A673 (cell line): ENCODE measurements around the gene APBB2. TPM values are rescaled to one million over a fixed set of nuclear protein-coding genes. Genes with fewer than 3 reads are reported as not detected.

ENCODE experiments used
- BruUV-seq: library from RNA; stranded (reverse); fragments of 400-500 nt; replicated peaks from 2 replicates; lab custom pipeline; 2021; lab: Mats Ljungman, UMichigan
- CTCF ChIA-PET: fragments of 300-600 bp; sonication (Branson Sonifier 250); formaldehyde crosslinking; loops from one replicate; lab custom pipeline; 2022; ENCODE audit warnings: antibody characterized with exemption; lab: Charles Lee
- POLR2A ChIA-PET: fragments of 300-600 bp; sonication (Branson Sonifier 250); formaldehyde crosslinking; loops from one replicate; lab custom pipeline; 2022; ENCODE audit warnings: antibody characterized with exemption; ENCODE audit not compliant: low non-redundant PET; lab: Charles Lee
- DNase-seq: peaks from one replicate; pipeline ENCODE4 v3.0.0-alpha.2; 2015; ENCODE audit warnings: low spot score
- H3K27ac ChIP-seq: fragments of 200-600 bp; sonication (generic); 2 replicates; pipeline ENCODE4 v1.5.1; 2016; ENCODE audit warnings: mixed run types, low read depth, mild to moderate bottlenecking, mixed read lengths, antibody characterized with exemption, low read length; ENCODE audit not compliant: poor library complexity, severe bottlenecking
- H3K27me3 ChIP-seq: fragments of 200-600 bp; sonication (generic); replicated peaks from 2 replicates; pipeline ENCODE4 v1.6.1; 2017; ENCODE audit warnings: mixed run types, low read depth, mild to moderate bottlenecking, mixed read lengths, antibody characterized with exemption, low read length; ENCODE audit not compliant: insufficient read depth, poor library complexity
- H3K36me3 ChIP-seq: fragments of 200-600 bp; sonication (generic); 2 replicates; pipeline ENCODE4 v1.6.1; 2016; ENCODE audit warnings: mixed run types, mild to moderate bottlenecking, mixed read lengths, antibody characterized with exemption, low read length; ENCODE audit not compliant: insufficient read depth, poor library complexity, severe bottlenecking
- H3K4me1 ChIP-seq: fragments of 200-600 bp; sonication (generic); 2 replicates; pipeline ENCODE4 v1.6.1; 2017; ENCODE audit warnings: mixed run types, mild to moderate bottlenecking, mixed read lengths, antibody characterized with exemption, low read length; ENCODE audit not compliant: insufficient read depth, poor library complexity, severe bottlenecking
- H3K4me3 ChIP-seq: fragments of 200-600 bp; sonication (generic); 2 replicates; pipeline ENCODE4 v1.5.1; 2016; ENCODE audit warnings: low read depth, mixed run types, mild to moderate bottlenecking, mixed read lengths, low read length; ENCODE audit not compliant: poor library complexity, severe bottlenecking
- H3K9me3 ChIP-seq: fragments of 200-600 bp; sonication (generic); 2 replicates; pipeline ENCODE4 v1.6.1; 2016; ENCODE audit warnings: mixed run types, low read depth, mild to moderate bottlenecking, mixed read lengths, antibody characterized with exemption, low read length; ENCODE audit not compliant: poor library complexity, severe bottlenecking
- EZH2 ChIP-seq: fragments of 200-600 bp; sonication (generic); IDR thresholded peaks from 2 replicates; pipeline ENCODE4 v1.6.1; 2017; ENCODE audit warnings: borderline replicate concordance, low read depth, mild to moderate bottlenecking, mixed read lengths, antibody characterized with exemption, low read length; ENCODE audit not compliant: poor library complexity, severe bottlenecking
- intact Hi-C: fragments of 100-400 bp; cut with micrococcal nuclease; formaldehyde crosslinking; loops from one replicate; pipeline ENCODE4 v1.10.0; 2022; ENCODE audit not compliant: unreplicated experiment
- total RNA-seq: library from RNA; stranded (reverse); gene quantifications from 2 replicates; pipeline ENCODE4 v1.2.3, GENCODE V29; 2021
- TF ChIP-seq, protein P1 (sequence below): fragments of 300-800, 200-600 bp; sonication (generic); conservative IDR thresholded peaks from 2 replicates; pipeline ENCODE4 v1.5.1; 2017; ENCODE audit warnings: low read depth, mild to moderate bottlenecking, antibody characterized with exemption, low read length, moderate library complexity, mixed read lengths

APBB2 gene
- total RNA-seq, 1 experiment from 2014 or later, result 10.3 TPM

GRCh38 chr4:40881851-40882250, 332.5 kb downstream of the APBB2 start:
- BruUV-seq, result no TSS peak
- Histone ChIP-seq H3K27ac (no peak overlapping the region), H3K27me3 (no peaks in the 10 kb centered on the region), H3K4me3 (no peak overlapping the region), H3K9me3 (no peaks in the 10 kb centered on the region), H3K36me3 (no peaks in the 10 kb centered on the region), H3K4me1 (no peaks in the 10 kb centered on the region)
- POLR2A ChIA-PET, result no interaction called here
- CTCF ChIA-PET, result no interaction called here
- DNase-seq, result no peak
- intact Hi-C loops, result no loop called here
- TF ChIP-seq, protein P1, sequence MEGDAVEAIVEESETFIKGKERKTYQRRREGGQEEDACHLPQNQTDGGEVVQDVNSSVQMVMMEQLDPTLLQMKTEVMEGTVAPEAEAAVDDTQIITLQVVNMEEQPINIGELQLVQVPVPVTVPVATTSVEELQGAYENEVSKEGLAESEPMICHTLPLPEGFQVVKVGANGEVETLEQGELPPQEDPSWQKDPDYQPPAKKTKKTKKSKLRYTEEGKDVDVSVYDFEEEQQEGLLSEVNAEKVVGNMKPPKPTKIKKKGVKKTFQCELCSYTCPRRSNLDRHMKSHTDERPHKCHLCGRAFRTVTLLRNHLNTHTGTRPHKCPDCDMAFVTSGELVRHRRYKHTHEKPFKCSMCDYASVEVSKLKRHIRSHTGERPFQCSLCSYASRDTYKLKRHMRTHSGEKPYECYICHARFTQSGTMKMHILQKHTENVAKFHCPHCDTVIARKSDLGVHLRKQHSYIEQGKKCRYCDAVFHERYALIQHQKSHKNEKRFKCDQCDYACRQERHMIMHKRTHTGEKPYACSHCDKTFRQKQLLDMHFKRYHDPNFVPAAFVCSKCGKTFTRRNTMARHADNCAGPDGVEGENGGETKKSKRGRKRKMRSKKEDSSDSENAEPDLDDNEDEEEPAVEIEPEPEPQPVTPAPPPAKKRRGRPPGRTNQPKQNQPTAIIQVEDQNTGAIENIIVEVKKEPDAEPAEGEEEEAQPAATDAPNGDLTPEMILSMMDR, result no peak

DNA sequence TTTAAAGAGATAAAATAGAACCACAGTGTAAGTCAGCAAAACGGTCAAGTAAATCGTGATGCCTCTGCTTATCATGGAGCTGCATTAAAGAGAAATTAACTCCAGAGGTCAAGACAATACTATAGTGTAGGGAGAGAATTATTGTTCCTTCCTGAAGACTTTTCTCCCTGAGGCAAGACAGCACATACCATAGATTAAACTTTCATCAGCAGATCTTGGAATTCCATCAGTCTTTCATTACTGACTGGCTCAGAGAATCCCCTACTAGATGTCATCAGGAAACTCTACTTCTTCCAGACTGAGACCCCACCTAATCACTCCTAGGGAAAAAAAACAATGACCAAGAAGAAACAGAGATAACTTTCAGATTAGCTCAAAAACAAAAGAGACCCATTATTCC, 333.2 kb downstream of the APBB2 start:
- no TSS peak for BruUV-seq
- H3K27ac ChIP-seq, result no peak overlapping the region
- no peaks in the 10 kb centered on the region for H3K27me3 ChIP-seq
- TF ChIP-seq, protein P1, result no peak
- TF ChIP-seq EZH2, result no peak
- CTCF ChIA-PET, result interaction anchor here (0.6 kb wide), 2 partner anchors 174 to 333 kb away, joined by 5 to 6 read pairs; partner anchors contain the start of gene APBB2
- no peaks in the 10 kb centered on the region for H3K9me3 ChIP-seq
- no peaks in the 10 kb centered on the region for H3K36me3 ChIP-seq
- no peak for DNase-seq
- no peak overlapping the region for H3K4me3 ChIP-seq
- no peaks in the 10 kb centered on the region for H3K4me1 ChIP-seq
- intact Hi-C loops, result no loop called here
- POLR2A ChIA-PET, result no interaction called here

DNA sequence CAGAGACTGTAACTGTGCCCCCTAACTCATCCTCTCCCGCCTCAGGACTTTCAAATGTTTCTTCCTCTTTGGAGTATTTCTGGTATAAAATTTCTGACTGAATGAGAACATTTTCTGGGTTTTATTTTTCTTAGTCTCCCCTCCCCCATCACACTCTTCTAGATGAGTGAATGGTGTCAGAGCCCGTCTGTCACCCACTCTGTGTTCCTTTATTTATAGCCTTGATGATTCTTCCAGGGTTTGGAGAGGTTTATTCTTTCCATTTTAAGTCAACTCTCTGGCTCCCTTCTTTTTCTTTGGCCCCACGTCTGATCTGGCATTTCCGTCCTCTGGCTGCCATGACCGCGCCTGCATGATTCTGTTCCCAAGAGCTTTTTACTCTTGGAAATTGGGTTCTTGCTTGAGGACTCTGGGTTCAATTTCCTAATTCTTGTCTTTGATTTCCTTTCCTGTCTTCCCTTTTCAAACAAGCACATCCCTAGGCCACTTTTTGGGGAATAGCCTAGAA, 335.7 kb downstream of the APBB2 start:
- Histone ChIP-seq H3K27ac (no peak overlapping the region), H3K4me3 (no peak overlapping the region), H3K4me1 (no peaks in the 10 kb centered on the region), H3K36me3 (no peaks in the 10 kb centered on the region), H3K27me3 (no peaks in the 10 kb centered on the region), H3K9me3 (no peaks in the 10 kb centered on the region)
- no peak for DNase-seq
- BruUV-seq, result no TSS peak
- no peak for TF ChIP-seq EZH2
- intact Hi-C loops, result no loop called here
- CTCF ChIA-PET, result no interaction called here
- POLR2A ChIA-PET, result no interaction called here

GRCh38 chr4:40877081-40877480, 337.3 kb downstream of the APBB2 start:
- intact Hi-C loops, result no loop called here
- no TSS peak for BruUV-seq

More at GRCh38 chr4:40877081-40877480, 337.3 kb downstream of the APBB2 start:
- POLR2A ChIA-PET, result no interaction called here
- no peaks in the 10 kb centered on the region for H3K36me3 ChIP-seq
- no peaks in the 10 kb centered on the region for H3K9me3 ChIP-seq
- no peak overlapping the region for H3K4me3 ChIP-seq
- no peaks in the 10 kb centered on the region for H3K27me3 ChIP-seq
- CTCF ChIA-PET, result no interaction called here
- TF ChIP-seq, protein P1, result no peak
- TF ChIP-seq EZH2, result no peak
- DNase-seq, result no peak
- H3K27ac ChIP-seq, result no peak overlapping the region
- no peaks in the 10 kb centered on the region for H3K4me1 ChIP-seq
